Measurements from ENCODE around the gene PLP1. TPM values are rescaled to one million over a fixed set of nuclear protein-coding genes. Genes with fewer than 3 reads are reported as not detected.

PLP1 gene
- total RNA-seq, 4 donors from 2014 or later: 0.19 to 6.2 (median 3.1) TPM

GRCh38 chrX:103780336-103781061, 3.9 kb downstream of the PLP1 start:
- DNase-seq: no peak
- no peaks in the 10 kb centered on the region for H3K9me3 ChIP-seq
- H3K4me1 ChIP-seq: no peaks in the 10 kb centered on the region
- no peak overlapping the region for H3K27ac ChIP-seq
- intact Hi-C loops (cut with DNase I): no loop called here
- no peaks in the 10 kb centered on the region for H3K27me3 ChIP-seq
- no peak overlapping the region for H3K4me3 ChIP-seq
- H3K36me3 ChIP-seq: no peaks in the 10 kb centered on the region
- WGBS, 2 donors: 67 to 88% methylated on average over 6 to 10 of the region's 10 CpGs
- TF ChIP-seq CTCF (IDR thresholded peaks at IDR 0.05) (no peak), POLR2A (IDR thresholded peaks at IDR 0.05) (no peak)

- Histone ChIP-seq H3K36me3 (no peaks in the 10 kb centered on the region), H3K27ac (no peak overlapping the region), H3K4me1 (no peaks in the 10 kb centered on the region), H3K9me3 (no peaks in the 10 kb centered on the region), H3K4me3 (no peak overlapping the region), H3K27me3 (no peaks in the 10 kb centered on the region)
- 76 to 100% methylated on average over 3 to 4 of the region's 4 CpGs for WGBS, 2 donors
- intact Hi-C loops (cut with DNase I): no loop called here
- DNase-seq: no peak
- no peak for TF ChIP-seq CTCF (IDR thresholded peaks at IDR 0.05)
- TF ChIP-seq POLR2A (IDR thresholded peaks at IDR 0.05): no peak
Measured at GRCh38 chrX:103781062-103781402, 4.4 kb downstream of the PLP1 start.

- Histone ChIP-seq H3K27ac (no peak overlapping the region), H3K27me3 (no peaks in the 10 kb centered on the region), H3K36me3 (no peaks in the 10 kb centered on the region), H3K4me3 (no peak overlapping the region), H3K9me3 (no peaks in the 10 kb centered on the region), H3K4me1 (no peaks in the 10 kb centered on the region)
- TF ChIP-seq CTCF (IDR thresholded peaks at IDR 0.05): no peak
- no peak for TF ChIP-seq POLR2A (IDR thresholded peaks at IDR 0.05)
- 69 to 75% methylated on average over 1 of the region's 1 CpG for WGBS, 2 donors
- no peak for DNase-seq
- intact Hi-C loops (cut with DNase I): no loop called here
Measured at GRCh38 chrX:103781706-103782105, 5.1 kb downstream of the PLP1 start.

GRCh38 chrX:103782640-103783039, 6.0 kb downstream of the PLP1 start:
- Histone ChIP-seq H3K4me3 (no peak overlapping the region), H3K9me3 (no peaks in the 10 kb centered on the region), H3K4me1 (no peaks in the 10 kb centered on the region), H3K27me3 (no peaks in the 10 kb centered on the region), H3K36me3 (no peaks in the 10 kb centered on the region), H3K27ac (no peak overlapping the region)
- DNase-seq: no peak
- intact Hi-C loops (cut with DNase I): no loop called here
- TF ChIP-seq POLR2A (IDR thresholded peaks at IDR 0.05): no peak
- no peak for TF ChIP-seq CTCF (IDR thresholded peaks at IDR 0.05)
- WGBS, 2 donors: 40 to 80% methylated on average over 1 of the region's 3 CpGs

- no peak for DNase-seq
- Histone ChIP-seq H3K27me3 (no peaks in the 10 kb centered on the region), H3K36me3 (no peaks in the 10 kb centered on the region), H3K27ac (no peak overlapping the region), H3K4me3 (no peak overlapping the region), H3K9me3 (no peaks in the 10 kb centered on the region), H3K4me1 (no peaks in the 10 kb centered on the region)
- intact Hi-C loops (cut with DNase I): no loop called here
- TF ChIP-seq POLR2A (IDR thresholded peaks at IDR 0.05) (no peak), CTCF (IDR thresholded peaks at IDR 0.05) (no peak)
- WGBS, 2 donors: 41 to 51% methylated on average over 2 of the region's 3 CpGs
Measured at GRCh38 chrX:103783196-103783595, 6.6 kb downstream of the PLP1 start.

All from esophagus squamous epithelium (tissue), 5 donors.